ENCODE data around the gene SPACA9.

DNA sequence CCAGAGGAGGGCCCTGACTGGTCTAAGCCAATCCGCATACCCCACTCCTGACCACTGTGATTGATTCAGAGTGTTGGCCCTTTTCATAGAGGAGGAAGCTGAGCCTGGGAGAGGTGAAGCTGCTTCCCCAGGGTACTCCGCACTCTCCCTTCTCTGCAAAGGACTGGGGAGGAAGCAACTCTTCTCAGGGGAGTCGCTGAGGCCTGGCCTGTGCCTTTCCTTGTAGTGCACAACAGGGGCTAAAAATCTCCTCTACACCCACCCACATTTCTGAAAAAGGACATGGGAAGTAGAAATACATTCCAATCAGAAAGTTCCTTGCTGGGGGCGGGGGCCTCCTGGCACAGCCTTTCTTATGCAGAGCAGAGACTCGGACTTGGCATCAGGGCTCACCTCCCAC, 22.8 kb upstream of the SPACA9 start:
- no peak for TF ChIP-seq GATA3 (IDR thresholded peaks at IDR 0.05; ENCODE audit: low read depth, low read length)
- TF ChIP-seq GATA2 (IDR thresholded peaks at IDR 0.05; ENCODE audit: low read depth, low read length): no peak
